Measurements from ENCODE around the gene ERCC6.

ERCC6 gene

DNA sequence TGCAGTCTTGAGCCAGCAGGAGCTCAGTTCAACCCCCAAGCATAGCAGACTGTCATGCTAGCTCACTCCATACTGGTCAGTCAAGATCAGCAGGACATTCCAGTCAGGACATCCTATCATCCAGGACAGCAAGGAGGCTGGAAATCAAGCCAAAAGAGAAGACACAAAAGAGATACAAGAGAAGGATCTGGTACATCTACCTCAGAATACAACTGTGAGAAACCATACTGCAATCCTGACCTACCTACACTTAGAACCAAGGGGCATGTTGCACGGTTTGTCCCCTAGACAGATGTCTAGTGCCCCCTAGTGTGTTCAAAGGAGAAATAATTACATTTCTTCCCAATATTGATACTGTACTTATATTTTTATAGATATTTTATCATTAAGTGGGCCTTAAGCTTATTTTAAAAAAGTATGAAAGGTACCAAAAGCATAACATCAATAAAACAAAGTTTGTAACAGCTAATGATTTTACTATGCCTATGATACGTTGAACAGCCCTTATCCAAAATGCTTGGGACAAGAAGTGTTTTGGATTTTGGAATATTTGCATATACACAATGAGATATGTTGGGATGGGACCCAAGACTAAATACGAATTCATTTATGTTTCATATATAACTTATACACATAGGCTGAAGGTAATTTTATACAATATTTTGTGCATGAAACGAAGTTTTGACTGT lies 26.7 kb downstream of the ERCC6 start:
- DNase-seq (ENCODE audit: low read depth in 2 of 3, low spot score in 1 of 3): no peak

DNA sequence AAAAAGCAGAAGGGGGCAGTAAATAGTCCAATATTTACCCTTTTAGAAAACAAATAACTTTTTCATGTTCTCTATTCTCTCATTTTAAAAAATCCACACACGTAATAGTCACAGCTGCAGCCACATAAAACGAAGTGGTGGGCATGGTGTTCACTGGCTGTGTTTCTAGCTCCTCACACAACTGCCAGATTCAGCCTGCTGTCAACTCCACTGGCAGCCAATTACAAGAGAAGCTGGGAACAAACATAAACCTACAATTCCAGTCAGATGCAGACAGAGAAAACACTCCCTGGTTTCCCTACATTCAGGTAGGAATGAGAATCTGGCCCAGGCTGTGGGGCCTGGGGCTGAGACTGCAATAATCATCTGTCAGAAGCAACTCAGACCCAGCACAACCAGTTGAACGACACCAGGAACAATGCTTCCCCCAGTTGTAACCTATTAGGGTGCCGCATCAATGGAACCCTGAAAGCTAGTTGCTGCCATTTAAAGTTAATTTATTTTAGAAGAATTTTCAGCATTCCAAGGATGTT lies 29.1 kb downstream of the ERCC6 start:
- DNase-seq (ENCODE audit: low read depth in 2 of 3, low spot score in 1 of 3): no peak

DNA sequence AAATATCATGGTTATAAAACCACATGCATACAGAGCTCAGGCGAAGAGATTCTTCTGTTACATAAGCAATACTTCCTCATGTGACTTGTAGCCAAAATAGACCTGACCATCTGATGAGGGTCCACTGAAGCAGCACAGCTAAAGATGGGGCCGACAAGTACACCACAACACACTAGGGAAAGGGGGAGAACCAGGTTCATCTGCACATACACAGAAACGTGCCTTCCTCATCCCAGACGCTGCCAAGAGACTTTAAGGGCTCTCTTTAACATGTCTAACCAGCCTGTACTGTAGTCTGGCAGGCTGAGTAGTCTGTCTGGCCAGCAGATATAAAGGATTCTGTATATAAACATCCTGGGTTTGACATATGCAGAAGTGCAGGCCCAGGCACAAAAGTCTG lies 30.3 kb downstream of the ERCC6 start:
- DNase-seq (ENCODE audit: low read depth in 2 of 3, low spot score in 1 of 3): no peak

DNA sequence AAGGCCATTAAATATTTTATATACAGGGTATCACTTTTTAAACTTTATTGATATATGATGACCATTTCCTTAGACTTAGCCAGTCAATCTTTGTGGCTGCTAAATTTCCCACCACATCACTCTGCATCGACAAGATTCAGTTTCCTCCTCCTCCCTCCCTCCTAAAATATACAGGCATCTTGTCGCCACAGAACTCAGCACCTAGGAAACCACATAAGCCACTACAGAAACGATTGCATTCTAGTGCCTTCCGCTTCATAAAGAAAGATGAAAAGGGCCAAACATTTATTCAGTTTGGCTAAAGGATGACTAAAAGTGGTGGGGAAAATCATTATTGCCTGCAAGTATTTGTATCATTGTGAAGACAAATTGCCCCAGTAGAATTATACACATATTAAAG lies 30.7 kb downstream of the ERCC6 start:
- peak in 1 of 3 donors; percentile 15 for DNase-seq (ENCODE audit: low read depth in 2 of 3, low spot score in 1 of 3)

DNA sequence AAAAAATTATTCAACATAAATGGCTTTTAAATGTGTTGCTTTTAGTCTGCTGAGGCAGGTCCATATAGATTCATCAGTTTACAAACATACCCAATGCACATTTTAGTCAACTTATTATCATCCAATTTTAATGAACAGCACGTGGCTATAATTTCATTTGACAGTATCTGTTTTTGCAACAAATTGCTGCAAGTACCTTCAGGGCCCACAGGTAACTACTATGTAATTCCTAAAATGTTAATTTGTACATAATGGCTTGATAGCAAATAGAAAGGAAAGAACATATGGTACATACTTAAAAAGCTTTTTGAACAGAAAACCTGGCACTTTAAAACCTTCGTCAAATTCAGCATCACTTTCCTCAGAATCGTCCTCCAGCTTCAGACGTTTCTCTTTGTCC lies 33.3 kb downstream of the ERCC6 start:
- DNase-seq (ENCODE audit: low read depth in 2 of 3, low spot score in 1 of 3): no peak

DNA sequence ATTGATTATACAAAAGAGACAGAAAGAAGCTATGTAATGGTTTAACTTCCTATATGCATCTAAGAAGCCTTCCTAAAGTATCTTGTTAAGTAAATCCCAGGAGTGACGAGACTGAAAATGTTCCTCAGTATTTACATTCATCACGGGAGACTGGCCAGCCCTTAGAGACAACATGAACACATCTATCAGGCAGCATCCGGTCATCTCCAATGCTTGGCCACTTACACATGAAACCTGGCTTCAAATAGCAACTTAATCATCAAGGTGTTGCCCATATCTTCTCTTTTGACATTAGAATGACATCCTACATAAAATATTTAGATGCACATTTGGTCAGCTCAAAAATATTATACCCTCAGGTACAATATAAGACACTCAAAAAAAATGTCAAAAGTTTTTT lies 33.8 kb downstream of the ERCC6 start:
- DNase-seq (ENCODE audit: low read depth in 2 of 3, low spot score in 1 of 3): no peak

DNA sequence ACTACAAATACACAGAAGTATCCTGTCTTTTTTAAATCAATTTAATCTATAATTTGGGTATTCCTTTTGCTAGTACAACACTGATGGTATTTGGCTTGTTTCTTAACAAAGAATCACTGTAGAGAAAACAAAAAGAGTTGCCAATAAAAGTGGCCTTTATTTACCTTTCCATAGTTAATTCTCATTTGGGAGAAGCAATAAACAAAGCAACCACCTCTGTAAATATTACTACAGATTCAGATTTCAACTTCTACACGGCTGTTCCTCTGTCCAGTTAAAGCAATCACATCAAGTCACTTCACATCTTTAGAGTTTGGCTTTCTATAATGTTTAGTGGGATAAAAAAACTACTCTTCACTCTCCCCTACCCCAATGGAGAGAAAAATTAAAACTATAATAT lies 34.4 kb downstream of the ERCC6 start:
- no peak for DNase-seq (ENCODE audit: low read depth in 2 of 3, low spot score in 1 of 3)

DNA sequence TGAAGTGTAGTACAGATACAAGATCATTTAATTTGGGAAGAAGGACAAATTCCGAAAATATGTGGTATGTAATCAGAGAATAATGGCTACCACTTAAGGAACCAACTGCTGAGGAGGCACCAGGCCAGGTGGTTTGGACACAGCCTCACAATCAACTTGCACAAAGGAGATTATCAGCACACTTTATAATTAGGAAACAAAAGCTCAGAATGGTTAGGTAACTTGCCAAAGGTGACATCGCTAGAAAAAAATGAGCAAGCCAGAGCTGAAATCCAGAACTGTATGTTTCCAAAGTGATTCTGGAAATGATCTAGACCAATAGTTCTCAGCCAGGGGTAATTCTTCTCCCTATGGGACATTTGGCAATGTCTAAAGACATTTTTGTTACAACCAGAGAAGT lies 36.6 kb downstream of the ERCC6 start:
- DNase-seq (ENCODE audit: low read depth in 2 of 3, low spot score in 1 of 3): no peak

DNA sequence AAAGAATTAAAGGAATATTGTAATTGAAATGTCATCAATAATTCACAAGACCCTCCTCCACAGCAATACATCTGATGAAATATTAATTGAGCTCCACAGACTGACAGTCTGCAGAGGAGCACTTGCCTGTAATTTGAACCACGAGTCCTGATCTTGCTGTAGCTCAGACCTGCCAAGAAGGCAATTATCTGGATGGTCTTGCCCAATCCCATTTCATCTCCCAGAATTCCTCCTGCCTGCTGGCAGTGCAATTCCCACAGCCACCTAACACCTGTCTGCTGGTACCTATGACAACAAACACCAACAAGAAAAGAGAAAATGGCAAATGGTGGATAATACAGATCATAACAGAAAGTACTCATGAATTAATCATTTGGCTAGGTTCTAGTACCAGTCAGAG lies 38.5 kb downstream of the ERCC6 start:
- no peak for DNase-seq (ENCODE audit: low read depth in 2 of 3, low spot score in 1 of 3)

DNA sequence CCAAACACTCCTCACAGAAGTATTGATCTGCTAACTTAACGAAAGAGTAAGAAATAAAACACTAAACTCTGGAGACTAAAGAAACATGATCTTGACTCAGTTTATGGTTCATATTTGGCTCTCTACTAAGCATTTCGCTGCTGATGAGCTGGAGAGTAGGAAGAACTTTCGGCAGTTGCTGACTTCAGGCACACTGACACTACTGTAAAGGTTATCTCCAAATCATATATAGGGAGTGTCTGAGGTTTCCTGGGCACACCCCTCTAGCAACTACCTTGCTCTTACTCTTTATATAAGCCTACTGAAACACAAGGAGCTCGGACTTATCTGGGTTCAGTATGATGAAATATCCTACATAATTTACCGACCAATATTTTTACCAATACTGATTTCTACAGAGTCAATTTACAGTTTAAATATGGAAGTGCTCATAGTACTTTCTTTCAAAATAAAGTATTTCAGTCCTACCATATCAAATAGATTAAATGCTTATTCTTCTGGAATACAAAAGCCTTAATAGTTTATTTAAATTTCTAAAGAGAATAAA lies 39.5 kb downstream of the ERCC6 start:
- DNase-seq (ENCODE audit: low read depth in 2 of 3, low spot score in 1 of 3): no peak

DNA sequence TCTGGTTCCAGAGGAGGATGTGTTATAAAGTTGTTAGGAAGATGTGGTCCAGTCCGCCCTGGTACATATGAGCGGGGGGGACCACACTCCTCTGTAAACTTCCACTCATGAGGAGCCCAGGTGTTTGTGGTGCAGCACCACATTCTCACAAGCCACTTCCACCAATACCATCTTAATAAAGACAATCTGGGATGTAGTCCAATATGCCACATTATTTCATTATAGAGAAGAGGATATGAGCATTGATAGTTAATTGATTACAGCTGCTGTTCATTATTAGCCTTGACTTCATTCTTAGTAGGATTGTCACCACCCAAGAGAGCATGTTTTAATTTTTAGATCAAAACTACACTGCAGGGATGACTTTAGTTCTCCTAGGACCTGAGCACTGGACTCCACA lies 40.5 kb downstream of the ERCC6 start:
- no peak for DNase-seq (ENCODE audit: low read depth in 2 of 3, low spot score in 1 of 3)

DNA sequence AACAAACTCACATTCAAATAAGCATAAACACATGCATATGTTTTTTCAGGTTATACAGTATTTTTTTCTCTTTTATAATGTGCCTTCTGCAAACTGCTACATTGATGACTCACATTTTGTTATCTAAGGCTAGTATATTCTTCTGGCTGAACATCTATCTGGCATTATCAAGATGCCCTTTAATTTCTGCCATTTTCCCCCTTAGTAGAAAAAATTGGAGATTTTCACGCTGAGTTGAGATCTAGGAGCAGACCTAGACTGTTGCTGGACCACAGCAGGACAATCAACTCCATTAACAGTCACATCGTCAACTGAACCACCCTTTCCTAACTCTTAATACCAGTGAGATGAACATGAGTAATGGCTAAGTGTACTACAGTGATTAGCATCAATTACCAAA lies 41.6 kb downstream of the ERCC6 start:
- DNase-seq (ENCODE audit: low read depth in 2 of 3, low spot score in 1 of 3): no peak

DNA sequence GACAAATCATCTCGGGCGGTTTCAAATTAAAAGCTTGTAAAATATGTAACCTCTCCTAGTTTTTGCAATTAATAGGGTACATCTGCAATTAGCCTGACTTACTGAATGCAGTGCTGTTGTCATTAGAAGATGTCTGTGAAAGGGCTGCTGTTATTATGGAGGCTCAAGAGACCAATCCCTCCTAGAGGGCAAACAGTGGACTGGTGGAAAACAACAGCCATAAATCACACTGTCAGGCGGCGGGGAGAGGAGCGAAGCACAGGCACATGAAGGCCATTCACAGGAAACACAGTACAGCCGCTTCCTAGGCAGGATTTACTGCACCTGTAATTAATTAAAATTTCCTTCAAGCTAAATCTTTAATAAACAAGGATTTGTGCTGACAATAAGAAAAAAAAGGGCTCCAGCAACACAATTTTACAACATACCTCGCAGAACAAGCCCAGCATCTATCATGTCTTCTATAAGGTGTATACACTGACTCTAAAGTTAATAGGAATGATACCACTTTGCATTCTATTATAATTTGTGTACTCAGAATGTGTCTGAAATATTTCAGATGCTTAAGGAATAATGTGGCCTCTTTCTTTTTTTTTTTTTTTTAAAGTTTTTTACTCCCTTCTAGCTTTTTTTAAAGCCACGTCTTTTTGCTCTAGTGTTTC lies 50.7 kb downstream of the ERCC6 start:
- no peak for DNase-seq (ENCODE audit: low read depth in 2 of 3, low spot score in 1 of 3)

DNA sequence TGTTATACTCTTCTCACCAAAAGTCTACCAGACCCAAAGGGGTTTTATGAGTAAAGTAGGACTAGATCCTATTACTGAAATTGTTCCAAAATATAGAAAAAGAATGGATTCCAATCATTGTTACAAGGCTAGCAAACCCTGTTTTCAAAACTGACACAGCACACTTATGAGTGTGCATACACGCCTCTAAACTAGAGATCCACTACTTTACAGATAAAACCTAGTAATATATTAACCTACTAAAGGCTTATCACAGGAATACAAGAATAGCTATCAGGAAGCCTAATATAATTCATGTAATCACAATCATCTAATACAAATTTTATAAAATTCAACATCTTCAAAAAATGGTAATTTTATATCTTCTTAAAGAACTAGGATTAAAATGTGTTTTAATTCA lies 52.2 kb downstream of the ERCC6 start:
- no peak for DNase-seq (ENCODE audit: low read depth in 2 of 3, low spot score in 1 of 3)

DNA sequence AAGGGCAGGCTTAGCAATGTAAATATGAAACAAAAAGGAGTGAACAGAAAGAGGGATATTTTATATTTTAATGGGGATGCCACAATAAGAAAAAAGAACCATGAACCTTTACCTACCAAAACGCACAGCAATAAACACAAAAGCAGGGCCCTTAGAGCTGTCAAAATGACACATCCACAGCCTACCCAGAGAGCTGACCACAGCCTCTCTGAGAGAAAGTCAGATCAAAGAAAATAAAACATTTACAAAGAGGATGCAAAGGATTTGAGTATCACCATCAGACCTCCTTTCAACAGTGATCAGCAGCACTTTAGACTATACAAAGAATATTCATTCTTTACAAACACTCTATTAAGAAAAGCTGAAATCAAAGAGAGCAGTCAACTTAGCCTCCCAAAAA lies 52.9 kb downstream of the ERCC6 start:
- no peak for DNase-seq (ENCODE audit: low read depth in 2 of 3, low spot score in 1 of 3)

DNA sequence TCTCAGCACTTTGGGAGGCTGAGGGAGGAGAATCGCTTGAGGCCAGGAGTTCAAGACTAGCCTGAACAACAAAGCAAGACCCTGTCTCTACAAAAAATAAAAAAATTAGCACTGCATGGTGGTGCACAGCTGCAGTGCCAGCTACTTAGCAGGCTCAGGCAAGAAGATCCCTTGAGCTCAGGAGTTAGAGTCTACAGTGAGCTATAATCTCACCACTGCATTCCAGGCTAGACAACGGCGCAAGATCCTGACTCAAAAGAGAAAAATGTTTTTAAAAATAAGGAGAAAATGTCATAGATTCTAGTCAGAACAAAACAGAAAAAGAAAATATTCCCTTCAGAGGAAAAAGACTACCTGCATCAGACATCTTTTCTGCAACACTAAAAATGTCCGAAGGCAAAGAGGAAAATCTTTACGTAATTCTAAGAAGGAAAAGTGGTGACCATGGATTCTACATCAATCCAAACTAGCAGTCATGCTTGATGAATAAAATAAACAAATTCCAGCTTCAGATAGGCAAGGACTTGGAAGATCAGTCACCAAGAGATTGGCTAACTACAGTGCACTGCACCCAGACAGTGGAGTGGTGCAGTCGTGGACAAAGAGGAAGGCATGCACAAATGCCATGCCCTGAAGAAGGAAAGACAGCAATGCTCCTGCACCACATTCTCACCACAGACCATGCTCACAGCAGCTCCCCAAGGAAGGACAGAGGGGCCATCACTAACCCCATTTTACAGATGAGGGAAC lies 54.3 kb downstream of the ERCC6 start:
- no peak for DNase-seq (ENCODE audit: low read depth in 2 of 3, low spot score in 1 of 3)

DNA sequence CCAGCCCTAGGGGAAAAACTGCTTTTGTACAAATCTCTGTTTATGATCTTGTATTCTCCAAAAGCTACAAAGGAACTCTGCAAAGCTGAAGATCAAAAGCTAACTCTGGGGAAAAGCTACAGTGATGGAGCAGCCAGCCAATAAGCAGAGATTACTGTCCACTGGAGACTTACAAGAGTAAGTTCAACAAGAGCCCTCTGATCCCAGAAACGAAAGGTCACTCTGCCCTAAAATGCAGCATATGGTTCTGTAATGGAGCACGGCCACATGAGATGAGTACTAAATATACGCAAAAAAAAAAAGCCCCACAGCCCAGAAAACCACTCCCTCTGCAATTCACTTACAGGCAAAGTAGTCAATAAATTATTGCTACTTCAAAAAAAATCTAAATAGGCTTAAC lies 60.1 kb downstream of the ERCC6 start:
- DNase-seq (ENCODE audit: low read depth in 2 of 3, low spot score in 1 of 3): no peak

DNA sequence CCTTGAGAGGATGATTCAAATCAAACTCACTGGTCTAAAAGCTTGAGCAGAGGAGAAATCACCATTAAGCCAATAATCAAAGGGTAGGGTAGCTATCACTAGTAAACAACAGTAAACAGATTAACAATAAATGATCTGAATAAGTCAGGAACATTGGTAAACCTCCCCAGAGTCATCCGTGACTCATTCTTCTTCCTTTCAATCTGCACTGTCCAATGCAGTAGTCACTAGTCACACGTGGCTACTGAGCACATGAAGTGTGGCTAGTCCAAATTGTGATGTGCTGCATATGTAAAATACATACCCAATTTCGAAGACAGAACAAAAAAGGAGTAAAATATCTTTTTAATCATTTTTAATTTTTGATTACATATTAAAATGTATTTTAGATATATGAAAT lies 64.0 kb downstream of the ERCC6 start:
- DNase-seq (ENCODE audit: low read depth in 2 of 3, low spot score in 1 of 3): no peak

DNA sequence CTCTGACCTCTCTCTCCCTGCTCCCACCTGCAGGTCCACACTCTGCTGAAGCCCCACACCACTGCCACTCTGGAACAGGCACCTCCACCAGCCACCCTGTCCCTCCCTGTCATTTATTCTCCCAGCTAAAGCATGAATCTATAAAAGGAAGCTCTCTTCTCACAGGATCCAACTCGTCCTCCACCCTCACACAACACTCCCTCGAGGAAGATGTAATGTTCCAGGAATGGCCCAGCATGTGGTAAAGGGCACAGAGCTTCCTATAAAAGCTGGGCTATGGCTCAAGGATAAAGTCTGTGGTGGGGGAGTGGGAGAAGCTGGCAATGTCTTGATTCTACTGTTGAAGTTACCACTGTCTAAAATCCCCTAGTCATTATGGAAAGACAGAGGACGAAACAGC lies 67.4 kb downstream of the ERCC6 start:
- no peak for DNase-seq (ENCODE audit: low read depth in 2 of 3, low spot score in 1 of 3)

DNA sequence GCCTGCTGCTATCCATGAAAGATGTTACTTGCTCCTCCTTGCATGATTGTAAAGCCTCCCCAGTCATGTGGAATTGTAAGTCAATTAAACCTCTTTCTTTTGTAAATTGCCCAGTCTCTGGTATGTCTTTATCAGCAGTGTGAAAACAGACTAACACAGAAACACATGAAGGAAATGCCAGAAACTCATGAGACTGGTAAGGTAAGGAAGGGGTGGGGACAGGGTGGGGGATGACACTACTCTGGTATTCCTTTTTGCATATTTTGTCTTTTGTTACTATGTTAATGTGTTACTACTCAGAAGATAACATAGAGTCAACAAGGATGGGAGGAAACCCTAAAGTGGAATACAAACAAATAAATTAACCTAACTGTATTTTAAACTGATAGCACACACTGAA lies 73.2 kb downstream of the ERCC6 start:
- DNase-seq (ENCODE audit: low read depth in 2 of 3, low spot score in 1 of 3): no peak

Data from stimulated activated CD4-positive, alpha-beta T cell treated with anti-CD3 and anti-CD28 coated beads, Interleukin-12 subunit alpha, Interleukin-12 subunit beta, amount 100 ng/mL, for 48 hours (primary cell).